ENCODE results near the gene IL4. TPM values are rescaled to one million over a fixed set of nuclear protein-coding genes. Genes with fewer than 3 reads are reported as not detected.

The IL4 gene
- polyA plus RNA-seq, 1 donor (not counting 4 experiments of a cell fraction or from before 2014, with no cell fraction given), result not detected

DNA sequence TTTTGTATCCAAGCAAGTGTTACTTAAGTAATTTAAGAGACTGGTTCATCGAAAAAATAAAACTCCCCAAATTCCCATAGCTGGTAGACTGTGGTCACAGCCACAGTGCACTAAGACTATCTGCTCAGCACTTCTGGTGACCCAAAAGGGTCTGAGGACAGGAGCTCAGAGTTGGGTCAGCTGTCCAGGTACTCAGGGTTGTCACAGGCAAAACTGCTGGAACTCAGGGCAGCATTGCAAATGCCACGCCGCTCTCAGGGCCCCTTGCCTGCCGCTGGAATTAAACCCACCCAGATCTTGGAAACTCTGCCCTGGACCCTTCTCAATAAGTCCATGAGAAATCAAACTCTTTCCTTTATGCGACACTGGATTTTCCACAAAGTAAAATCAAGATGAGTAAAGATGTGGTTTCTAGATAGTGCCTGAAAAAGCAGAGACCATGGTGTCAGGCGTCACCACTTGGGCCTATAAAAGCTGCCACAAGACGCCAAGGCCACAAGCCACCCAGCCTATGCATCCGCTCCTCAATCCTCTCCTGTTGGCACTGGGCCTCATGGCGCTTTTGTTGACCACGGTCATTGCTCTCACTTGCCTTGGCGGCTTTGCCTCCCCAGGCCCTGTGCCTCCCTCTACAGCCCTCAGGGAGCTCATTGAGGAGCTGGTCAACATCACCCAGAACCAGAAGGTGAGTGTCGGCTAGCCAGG lies 16.0 kb upstream of the IL4 start, which contains the start of gene IL13:
IL13 (plus strand) TSS at position 498 of the 705 bp plus-strand sequence; CDS start at position 512, 14 bp downstream.
- no peak within 1 kb of the TSS for H2AFZ ChIP-seq (ENCODE audit: control insufficient read depth, low read length)
- H3K79me2 ChIP-seq (ENCODE audit: control insufficient read depth, insufficient read depth, low read length), result no peaks in the 10 kb centered on the region
- TF ChIP-seq, protein P1, sequence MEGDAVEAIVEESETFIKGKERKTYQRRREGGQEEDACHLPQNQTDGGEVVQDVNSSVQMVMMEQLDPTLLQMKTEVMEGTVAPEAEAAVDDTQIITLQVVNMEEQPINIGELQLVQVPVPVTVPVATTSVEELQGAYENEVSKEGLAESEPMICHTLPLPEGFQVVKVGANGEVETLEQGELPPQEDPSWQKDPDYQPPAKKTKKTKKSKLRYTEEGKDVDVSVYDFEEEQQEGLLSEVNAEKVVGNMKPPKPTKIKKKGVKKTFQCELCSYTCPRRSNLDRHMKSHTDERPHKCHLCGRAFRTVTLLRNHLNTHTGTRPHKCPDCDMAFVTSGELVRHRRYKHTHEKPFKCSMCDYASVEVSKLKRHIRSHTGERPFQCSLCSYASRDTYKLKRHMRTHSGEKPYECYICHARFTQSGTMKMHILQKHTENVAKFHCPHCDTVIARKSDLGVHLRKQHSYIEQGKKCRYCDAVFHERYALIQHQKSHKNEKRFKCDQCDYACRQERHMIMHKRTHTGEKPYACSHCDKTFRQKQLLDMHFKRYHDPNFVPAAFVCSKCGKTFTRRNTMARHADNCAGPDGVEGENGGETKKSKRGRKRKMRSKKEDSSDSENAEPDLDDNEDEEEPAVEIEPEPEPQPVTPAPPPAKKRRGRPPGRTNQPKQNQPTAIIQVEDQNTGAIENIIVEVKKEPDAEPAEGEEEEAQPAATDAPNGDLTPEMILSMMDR (optimal IDR thresholded peaks at IDR 0.05 in 1 of 3, IDR thresholded peaks at IDR 0.05 in 1 of 3, conservative IDR thresholded peaks at IDR 0.05 in 1 of 3; ENCODE audit: extremely low read depth in 1 of 3, insufficient read depth in 2 of 3, low read length in 3 of 3), result no peak
- no peak for TF ChIP-seq EZH2 (IDR thresholded peaks at IDR 0.05; ENCODE audit: low read length)
- H3K4me3 ChIP-seq (ENCODE audit: control insufficient read depth in 2 of 3, extremely low read depth in 1 of 3, insufficient read depth in 2 of 3, low read depth in 1 of 3, low read length in 3 of 3), result no peak within 1 kb of the TSS
- no peak for DNase-seq (ENCODE audit: low read depth, low spot score)
- FAIRE-seq, result no peak
- H3K36me3 ChIP-seq (ENCODE audit: control insufficient read depth in 2 of 2, extremely low read depth in 1 of 2, insufficient read depth in 2 of 2, low read length in 2 of 2), result no peaks in the 10 kb centered on the region
- peaks cover 3% of the 10 kb centered on the region for H3K4me1 ChIP-seq (ENCODE audit: control insufficient read depth, extremely low read depth, insufficient read depth, low read length)
- no peaks in the 10 kb centered on the region for H3K9me1 ChIP-seq (ENCODE audit: control insufficient read depth, extremely low read depth, insufficient read depth, low read length)
- no peaks in the 10 kb centered on the region for H3K9me3 ChIP-seq (ENCODE audit: control insufficient read depth, low read depth, low read length)
- no peaks in the 10 kb centered on the region for H4K20me1 ChIP-seq (ENCODE audit: control insufficient read depth, extremely low read depth, insufficient read depth, low read length)
- no peak within 1 kb of the TSS for H3K4me2 ChIP-seq (ENCODE audit: control insufficient read depth, extremely low read depth, insufficient read depth, low read depth, low read length)
- no peak within 1 kb of the TSS for H3K27ac ChIP-seq (ENCODE audit: control insufficient read depth, insufficient read depth, low read length)
- peaks cover 36% of the 10 kb centered on the region for H3K27me3 ChIP-seq (ENCODE audit: control insufficient read depth, extremely low read depth, insufficient read depth, low read length)
- no peak within 1 kb of the TSS for H3K9ac ChIP-seq (ENCODE audit: control insufficient read depth, extremely low read depth, insufficient read depth, low read length)
- dilution Hi-C loops (cut with MboI; ENCODE audit: extremely low pct_ligation_motif_present, low sequenced_read_pairs), result no loop called here

DNA sequence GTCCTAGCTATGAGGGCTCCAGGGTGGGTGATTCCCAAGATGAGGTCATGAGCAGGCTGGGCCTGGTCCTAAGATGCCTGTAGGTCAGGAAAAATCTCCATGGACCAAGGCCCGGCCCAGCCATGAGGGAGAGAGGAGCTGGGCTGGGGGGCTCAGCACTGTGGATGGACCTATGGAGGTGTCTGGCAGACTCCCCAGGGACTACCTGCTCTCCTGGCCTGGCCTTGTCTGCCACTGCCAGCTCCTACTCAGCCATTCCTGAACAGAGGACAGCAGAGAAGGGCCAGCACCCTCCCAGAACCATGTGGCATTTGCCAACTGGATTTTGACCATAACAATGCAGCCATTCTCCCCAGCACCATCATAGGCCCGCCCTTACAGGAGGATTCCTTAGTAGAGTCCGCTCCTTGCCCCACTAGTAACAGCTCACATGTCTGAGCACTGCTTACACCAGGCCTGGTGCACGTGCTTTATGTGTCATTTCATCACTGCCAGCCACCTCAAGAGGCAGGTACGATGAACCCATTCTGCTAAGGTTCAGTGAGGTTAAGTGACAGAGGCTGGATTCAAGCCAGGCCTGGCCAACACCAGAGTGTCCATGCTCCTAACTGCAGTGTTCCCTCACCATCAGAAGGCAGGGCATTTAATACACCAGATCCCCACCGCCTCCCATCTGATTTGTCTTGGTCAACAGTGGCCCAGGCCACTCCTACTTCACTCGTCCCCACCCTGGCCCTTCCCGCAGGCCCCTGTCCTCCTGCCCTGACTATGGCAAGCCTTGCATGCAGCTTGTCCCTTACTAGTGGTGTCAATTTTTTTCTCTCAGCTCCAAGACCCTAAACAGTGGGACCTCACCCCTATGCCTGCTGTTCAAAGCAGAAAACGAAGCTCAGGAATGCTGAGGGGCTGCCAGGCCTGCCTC lies 15.1 kb upstream of the IL4 start:
- peaks cover 32% of the 10 kb centered on the region for H3K27me3 ChIP-seq (ENCODE audit: control insufficient read depth, extremely low read depth, insufficient read depth, low read length)
- no peak overlapping the region for H3K27ac ChIP-seq (ENCODE audit: control insufficient read depth, insufficient read depth, low read length)
- no peaks in the 10 kb centered on the region for H3K9me1 ChIP-seq (ENCODE audit: control insufficient read depth, extremely low read depth, insufficient read depth, low read length)
- no peak overlapping the region for H3K4me3 ChIP-seq (ENCODE audit: control insufficient read depth in 2 of 3, extremely low read depth in 1 of 3, insufficient read depth in 2 of 3, low read depth in 1 of 3, low read length in 3 of 3)
- no peak overlapping the region for H3K4me2 ChIP-seq (ENCODE audit: control insufficient read depth, extremely low read depth, insufficient read depth, low read depth, low read length)
- TF ChIP-seq, protein P1 (optimal IDR thresholded peaks at IDR 0.05 in 1 of 3, IDR thresholded peaks at IDR 0.05 in 1 of 3, conservative IDR thresholded peaks at IDR 0.05 in 1 of 3; ENCODE audit: extremely low read depth in 1 of 3, insufficient read depth in 2 of 3, low read length in 3 of 3), result no peak
- no peak for TF ChIP-seq EZH2 (IDR thresholded peaks at IDR 0.05; ENCODE audit: low read length)
- no peaks in the 10 kb centered on the region for H3K36me3 ChIP-seq (ENCODE audit: control insufficient read depth in 2 of 2, extremely low read depth in 1 of 2, insufficient read depth in 2 of 2, low read length in 2 of 2)
- no peaks in the 10 kb centered on the region for H4K20me1 ChIP-seq (ENCODE audit: control insufficient read depth, extremely low read depth, insufficient read depth, low read length)
- peaks cover 3% of the 10 kb centered on the region for H3K4me1 ChIP-seq (ENCODE audit: control insufficient read depth, extremely low read depth, insufficient read depth, low read length)
- dilution Hi-C loops (cut with MboI; ENCODE audit: extremely low pct_ligation_motif_present, low sequenced_read_pairs), result no loop called here
- no peak overlapping the region for H3K9ac ChIP-seq (ENCODE audit: control insufficient read depth, extremely low read depth, insufficient read depth, low read length)
- no peaks in the 10 kb centered on the region for H3K9me3 ChIP-seq (ENCODE audit: control insufficient read depth, low read depth, low read length)
- H2AFZ ChIP-seq (ENCODE audit: control insufficient read depth, low read length), result no peak overlapping the region
- DNase-seq (ENCODE audit: low read depth, low spot score) (no peak), FAIRE-seq (no peak)
- H3K79me2 ChIP-seq (ENCODE audit: control insufficient read depth, insufficient read depth, low read length), result no peaks in the 10 kb centered on the region

Measured in keratinocyte (primary cell).